Measurements from ENCODE around the gene VWCE.
"Not testable (repeated sequence)": the region's sequence is repeated elsewhere in the genome, so short reads cannot be mapped to it uniquely, and the experiment has no call there.

- TF ChIP-seq POLR2A, CTCF (IDR thresholded peaks at IDR 0.05): not testable (repeated sequence)
Observed at GRCh38 chr11:61231585-61231984, 63.5 kb downstream of the VWCE start.
